ENCODE measurements around the gene LDLRAD4. TPM values are rescaled to one million over a fixed set of nuclear protein-coding genes. Genes with fewer than 3 reads are reported as not detected.

LDLRAD4 gene
- total RNA-seq, 1 donor: under 0.01 TPM

GRCh38 chr18:13214609-13215008 is 4.0 kb upstream of the LDLRAD4 start:
- Histone ChIP-seq H3K36me3 (ENCODE audit: insufficient read depth, low read length) (no peaks in the 10 kb centered on the region), H2AFZ (ENCODE audit: low read length) (no peak overlapping the region), H3K79me2 (ENCODE audit: insufficient read depth, low read length) (no peaks in the 10 kb centered on the region), H3K9me3 (ENCODE audit: low read depth, low read length) (no peaks in the 10 kb centered on the region), H3K27ac (ENCODE audit: low read depth, low read length) (no peak overlapping the region), H4K20me1 (ENCODE audit: insufficient read depth, low read length) (no peaks in the 10 kb centered on the region), H3K27me3 (ENCODE audit: insufficient read depth, low read length) (peaks cover 43% of the 10 kb centered on the region), H3K4me1 (ENCODE audit: insufficient read depth, low read length) (no peaks in the 10 kb centered on the region), H3K4me2 (ENCODE audit: insufficient read depth, low read length) (no peak overlapping the region), H3K4me3 (ENCODE audit: insufficient read depth, low read length) (no peak overlapping the region)
- TF ChIP-seq, protein P1, sequence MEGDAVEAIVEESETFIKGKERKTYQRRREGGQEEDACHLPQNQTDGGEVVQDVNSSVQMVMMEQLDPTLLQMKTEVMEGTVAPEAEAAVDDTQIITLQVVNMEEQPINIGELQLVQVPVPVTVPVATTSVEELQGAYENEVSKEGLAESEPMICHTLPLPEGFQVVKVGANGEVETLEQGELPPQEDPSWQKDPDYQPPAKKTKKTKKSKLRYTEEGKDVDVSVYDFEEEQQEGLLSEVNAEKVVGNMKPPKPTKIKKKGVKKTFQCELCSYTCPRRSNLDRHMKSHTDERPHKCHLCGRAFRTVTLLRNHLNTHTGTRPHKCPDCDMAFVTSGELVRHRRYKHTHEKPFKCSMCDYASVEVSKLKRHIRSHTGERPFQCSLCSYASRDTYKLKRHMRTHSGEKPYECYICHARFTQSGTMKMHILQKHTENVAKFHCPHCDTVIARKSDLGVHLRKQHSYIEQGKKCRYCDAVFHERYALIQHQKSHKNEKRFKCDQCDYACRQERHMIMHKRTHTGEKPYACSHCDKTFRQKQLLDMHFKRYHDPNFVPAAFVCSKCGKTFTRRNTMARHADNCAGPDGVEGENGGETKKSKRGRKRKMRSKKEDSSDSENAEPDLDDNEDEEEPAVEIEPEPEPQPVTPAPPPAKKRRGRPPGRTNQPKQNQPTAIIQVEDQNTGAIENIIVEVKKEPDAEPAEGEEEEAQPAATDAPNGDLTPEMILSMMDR (IDR thresholded peaks at IDR 0.05; ENCODE audit: extremely low read depth, low read depth, low read length): no peak
- DNase-seq (ENCODE audit: insufficient read length, low spot score, missing footprints): no peak

DNA sequence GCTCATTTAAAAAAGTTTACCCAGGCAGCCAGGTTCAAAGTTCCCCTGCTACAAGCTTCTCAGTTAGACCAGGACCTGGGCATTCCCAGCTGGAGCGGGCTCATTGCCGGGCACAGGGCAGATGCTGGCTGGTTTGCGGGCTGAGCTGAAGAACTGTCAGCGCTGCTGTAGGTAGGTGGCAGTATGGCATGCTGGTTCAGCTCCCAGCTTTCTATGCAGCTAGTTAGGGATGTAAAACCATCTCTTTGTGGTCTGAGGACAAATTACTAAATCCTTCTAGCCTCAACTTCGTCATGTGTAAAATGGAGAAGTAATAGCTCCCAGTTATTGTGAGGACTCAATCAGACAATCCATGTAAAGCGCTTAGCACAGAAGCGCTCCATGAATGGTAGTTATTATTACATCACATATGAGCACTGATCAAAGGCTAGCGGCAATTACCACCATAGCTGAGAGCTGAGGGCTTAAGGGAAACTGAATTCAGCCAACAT is 2.4 kb upstream of the LDLRAD4 start:
- DNase-seq (ENCODE audit: insufficient read length, low spot score, missing footprints): peak; percentile 93
- Histone ChIP-seq H3K4me2 (ENCODE audit: insufficient read depth, low read length) (no peak overlapping the region), H3K27ac (ENCODE audit: low read depth, low read length) (no peak overlapping the region), H3K4me1 (ENCODE audit: insufficient read depth, low read length) (no peaks in the 10 kb centered on the region), H4K20me1 (ENCODE audit: insufficient read depth, low read length) (no peaks in the 10 kb centered on the region), H3K9me3 (ENCODE audit: low read depth, low read length) (no peaks in the 10 kb centered on the region), H3K27me3 (ENCODE audit: insufficient read depth, low read length) (peaks cover 58% of the 10 kb centered on the region), H2AFZ (ENCODE audit: low read length) (no peak overlapping the region), H3K36me3 (ENCODE audit: insufficient read depth, low read length) (no peaks in the 10 kb centered on the region), H3K4me3 (ENCODE audit: insufficient read depth, low read length) (no peak overlapping the region), H3K79me2 (ENCODE audit: insufficient read depth, low read length) (no peaks in the 10 kb centered on the region)
- TF ChIP-seq, protein P1 (IDR thresholded peaks at IDR 0.05; ENCODE audit: extremely low read depth, low read depth, low read length): peak; percentile 64

DNA sequence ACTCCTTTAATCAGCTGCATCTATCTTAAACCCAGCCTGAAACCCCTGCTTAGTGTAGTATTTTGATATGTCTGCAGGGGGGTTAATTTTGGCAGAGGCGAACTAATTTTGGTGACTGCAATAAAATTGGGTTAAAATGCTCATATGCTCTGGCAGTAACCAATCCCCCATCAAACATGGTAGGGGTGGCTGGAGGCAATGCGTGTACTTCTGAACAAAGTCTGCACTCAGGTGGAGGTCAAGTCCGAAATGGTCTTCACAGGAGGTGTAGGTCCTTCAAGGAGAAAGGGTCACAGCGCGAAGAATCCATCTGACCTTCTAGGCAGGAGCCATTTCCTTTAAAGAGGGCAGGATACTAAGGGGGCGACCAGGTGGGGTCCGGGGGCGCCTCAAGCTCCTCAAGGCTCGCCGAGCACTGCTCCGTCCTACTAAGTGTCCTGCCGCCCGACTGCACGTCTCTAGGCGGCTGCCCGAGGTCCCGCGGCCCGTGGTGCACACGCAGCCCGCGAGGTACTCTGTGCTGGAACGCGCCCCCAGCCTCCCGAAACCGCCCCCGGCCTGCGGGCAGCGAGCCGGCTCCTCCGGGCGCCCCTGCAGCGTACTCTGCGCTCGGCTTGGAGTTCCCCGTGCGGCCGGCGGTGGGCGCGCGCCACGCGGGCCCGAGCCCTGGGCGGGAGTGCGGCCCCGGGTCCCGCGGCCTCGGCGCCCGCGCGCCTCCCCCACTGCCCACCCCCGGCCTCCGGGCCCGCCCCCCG is 1.7 kb upstream of the LDLRAD4 start:
- TF ChIP-seq, protein P1 (IDR thresholded peaks at IDR 0.05; ENCODE audit: extremely low read depth, low read depth, low read length): no peak
- Histone ChIP-seq H3K4me2 (ENCODE audit: insufficient read depth, low read length) (no peak overlapping the region), H3K36me3 (ENCODE audit: insufficient read depth, low read length) (no peaks in the 10 kb centered on the region), H3K4me3 (ENCODE audit: insufficient read depth, low read length) (no peak overlapping the region), H4K20me1 (ENCODE audit: insufficient read depth, low read length) (no peaks in the 10 kb centered on the region), H3K27me3 (ENCODE audit: insufficient read depth, low read length) (peaks cover 66% of the 10 kb centered on the region), H3K27ac (ENCODE audit: low read depth, low read length) (no peak overlapping the region), H3K79me2 (ENCODE audit: insufficient read depth, low read length) (no peaks in the 10 kb centered on the region), H2AFZ (ENCODE audit: low read length) (no peak overlapping the region), H3K9me3 (ENCODE audit: low read depth, low read length) (no peaks in the 10 kb centered on the region), H3K4me1 (ENCODE audit: insufficient read depth, low read length) (no peaks in the 10 kb centered on the region)
- no peak for DNase-seq (ENCODE audit: insufficient read length, low spot score, missing footprints)

DNA sequence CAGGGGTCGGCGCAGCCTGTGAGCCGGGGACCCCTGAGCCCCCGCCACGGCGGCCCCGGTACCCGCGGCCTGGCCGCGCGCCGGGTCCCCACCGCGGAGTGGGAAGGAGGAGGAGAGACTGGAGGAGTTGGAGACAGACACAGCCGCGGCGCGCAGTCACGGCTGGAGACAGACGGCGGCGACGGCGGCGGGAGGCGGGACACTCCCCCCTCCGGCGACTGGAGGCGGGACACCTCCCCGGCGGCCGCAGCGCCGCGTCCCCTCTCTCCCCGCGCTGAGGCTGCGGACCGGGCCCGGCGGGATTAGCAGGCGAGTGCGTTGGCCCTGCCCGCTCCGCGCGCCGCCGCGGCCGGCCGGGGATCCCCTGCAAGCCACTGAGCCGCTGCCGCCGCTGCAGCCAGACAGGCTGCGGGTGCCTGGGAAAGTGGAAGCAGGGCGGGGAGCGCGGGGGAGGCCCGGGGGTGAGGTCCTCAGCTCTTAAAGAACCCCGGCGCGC is 1.0 kb upstream of the LDLRAD4 start:
- Histone ChIP-seq H3K4me2 (ENCODE audit: insufficient read depth, low read length) (peak overlapping the region; percentile 36), H3K79me2 (ENCODE audit: insufficient read depth, low read length) (no peaks in the 10 kb centered on the region), H3K27me3 (ENCODE audit: insufficient read depth, low read length) (peaks cover 69% of the 10 kb centered on the region), H3K27ac (ENCODE audit: low read depth, low read length) (no peak overlapping the region), H3K36me3 (ENCODE audit: insufficient read depth, low read length) (no peaks in the 10 kb centered on the region), H2AFZ (ENCODE audit: low read length) (no peak overlapping the region), H3K9me3 (ENCODE audit: low read depth, low read length) (no peaks in the 10 kb centered on the region), H3K4me3 (ENCODE audit: insufficient read depth, low read length) (peak overlapping the region; percentile 45), H4K20me1 (ENCODE audit: insufficient read depth, low read length) (no peaks in the 10 kb centered on the region), H3K4me1 (ENCODE audit: insufficient read depth, low read length) (no peaks in the 10 kb centered on the region)
- TF ChIP-seq, protein P1 (IDR thresholded peaks at IDR 0.05; ENCODE audit: extremely low read depth, low read depth, low read length): no peak
- peak; percentile 90 for DNase-seq (ENCODE audit: insufficient read length, low spot score, missing footprints)
